SU-DHL-6 (cell line): ENCODE data around the gene SLC25A26.

Source experiments
- H2AFZ ChIP-seq: fragments of 200-600 bp; sonication (generic); 2 replicates; pipeline ENCODE4 v1.6.1; 2014; ENCODE audit warnings: low read depth, mild to moderate bottlenecking, moderate library complexity, mixed read lengths, antibody characterized with exemption, low read length; ENCODE audit not compliant: severe bottlenecking
- H3F3A ChIP-seq: fragments of 200-600 bp; shearing (Covaris generic); 2 replicates; pipeline ENCODE4 v1.6.0; 2016; ENCODE audit warnings: antibody characterized with exemption, mild to moderate bottlenecking; ENCODE audit not compliant: insufficient read depth
- H3K27ac ChIP-seq: fragments of 200-600 bp; sonication (generic); 2 replicates; pipeline ENCODE4 v1.5.1; 2016; ENCODE audit warnings: low read depth, mild to moderate bottlenecking, low read length, moderate library complexity, mixed read lengths
- H3K27me3 ChIP-seq: fragments of 200-600 bp; sonication (generic), shearing (Covaris generic); 2 replicates; pipeline ENCODE4 v1.6.0; 2014; ENCODE audit warnings: mild to moderate bottlenecking, low read length
- H3K36me3 ChIP-seq: fragments of 200-600 bp; sonication (generic); 2 replicates; pipeline ENCODE4 v1.6.1; 2014; ENCODE audit warnings: mild to moderate bottlenecking, low read length, mixed read lengths
- H3K4me2 ChIP-seq: fragments of 300-600, 200-600 bp; shearing (Covaris generic), sonication (generic); 2 replicates; pipeline ENCODE4 v1.6.0; 2014; ENCODE audit warnings: low read length, low read depth, mild to moderate bottlenecking; ENCODE audit not compliant: poor library complexity, severe bottlenecking
- H3K4me3 ChIP-seq: fragments of 200-600 bp; sonication (generic); 2 replicates; pipeline ENCODE4 v1.5.1; 2014; ENCODE audit warnings: antibody characterized with exemption, low read length, mild to moderate bottlenecking, mixed read lengths; ENCODE audit not compliant: insufficient read depth, poor library complexity, severe bottlenecking
- H3K79me2 ChIP-seq: fragments of 200-600 bp; sonication (generic); 2 replicates; pipeline ENCODE4 v1.6.1; 2014; ENCODE audit warnings: mild to moderate bottlenecking, low read length, moderate library complexity; ENCODE audit not compliant: insufficient read depth
- H3K9ac ChIP-seq: fragments of 200-600 bp; sonication (generic); 2 replicates; pipeline ENCODE4 v1.7.0; 2014; ENCODE audit warnings: mild to moderate bottlenecking, low read length
- H3K9me2 ChIP-seq: fragments of 200-600 bp; sonication (generic); replicated peaks from 2 replicates; pipeline ENCODE4 v1.6.1; 2014; ENCODE audit warnings: low read length; ENCODE audit not compliant: insufficient read depth
- H3K9me3 ChIP-seq: fragments of 200-600 bp; sonication (generic); 2 replicates; pipeline ENCODE4 v1.6.1; 2014; ENCODE audit warnings: low read length, mixed read lengths; ENCODE audit not compliant: insufficient read depth
- H4K20me1 ChIP-seq: fragments of 200-600 bp; sonication (generic); 2 replicates; pipeline ENCODE4 v1.6.1; 2014; ENCODE audit warnings: low read depth, mild to moderate bottlenecking, antibody characterized with exemption, low read length, moderate library complexity, mixed read lengths
- EZH2phosphoT487 ChIP-seq: fragments of 200-600 bp; sonication (generic), shearing (Covaris generic); conservative IDR thresholded peaks from 2 replicates; pipeline ENCODE4 v1.6.1; 2018; ENCODE audit warnings: mild to moderate bottlenecking, antibody characterized with exemption, low read length, moderate library complexity, mixed read lengths
- TF ChIP-seq, protein P1 (sequence below): fragments of 200-600 bp; sonication (generic); IDR thresholded peaks from one replicate; pipeline ENCODE4 v1.5.1; 2017; ENCODE audit warnings: antibody characterized with exemption, mild to moderate bottlenecking, low read length, moderate library complexity; ENCODE audit not compliant: insufficient read depth, poor library complexity, severe bottlenecking

The SLC25A26 gene

DNA sequence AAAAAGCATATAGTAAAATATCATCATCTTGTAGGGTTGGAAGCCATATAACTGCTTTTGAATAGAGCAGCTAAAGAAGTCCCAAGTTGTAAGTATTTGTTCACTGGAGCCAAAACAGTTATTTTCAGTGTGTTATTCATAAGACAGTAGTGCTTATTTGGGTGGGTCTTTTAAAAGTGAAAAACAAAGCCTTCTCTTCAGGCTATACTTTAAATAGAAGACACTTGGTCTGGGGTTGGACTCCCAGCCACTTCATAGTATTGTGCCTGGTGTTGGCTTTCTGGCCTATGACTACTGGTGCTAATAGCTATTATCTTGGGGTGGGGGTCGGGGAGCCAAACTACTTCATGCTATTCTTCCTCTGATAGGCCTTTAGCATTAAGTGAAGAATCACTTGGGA, 135.2 kb downstream of the SLC25A26 start:
- Histone ChIP-seq H3K4me3 (no peak overlapping the region), H3K27ac (no peak overlapping the region), H4K20me1 (no peaks in the 10 kb centered on the region), H3K4me2 (no peak overlapping the region), H3K9ac (no peak overlapping the region), H3K9me3 (no peaks in the 10 kb centered on the region), H3K36me3 (no peaks in the 10 kb centered on the region), H3K79me2 (no peaks in the 10 kb centered on the region), H3K27me3 (no peaks in the 10 kb centered on the region), H3K9me2 (no peaks in the 10 kb centered on the region), H2AFZ (no peak overlapping the region), H3F3A (no peaks in the 10 kb centered on the region)
- TF ChIP-seq, protein P1, sequence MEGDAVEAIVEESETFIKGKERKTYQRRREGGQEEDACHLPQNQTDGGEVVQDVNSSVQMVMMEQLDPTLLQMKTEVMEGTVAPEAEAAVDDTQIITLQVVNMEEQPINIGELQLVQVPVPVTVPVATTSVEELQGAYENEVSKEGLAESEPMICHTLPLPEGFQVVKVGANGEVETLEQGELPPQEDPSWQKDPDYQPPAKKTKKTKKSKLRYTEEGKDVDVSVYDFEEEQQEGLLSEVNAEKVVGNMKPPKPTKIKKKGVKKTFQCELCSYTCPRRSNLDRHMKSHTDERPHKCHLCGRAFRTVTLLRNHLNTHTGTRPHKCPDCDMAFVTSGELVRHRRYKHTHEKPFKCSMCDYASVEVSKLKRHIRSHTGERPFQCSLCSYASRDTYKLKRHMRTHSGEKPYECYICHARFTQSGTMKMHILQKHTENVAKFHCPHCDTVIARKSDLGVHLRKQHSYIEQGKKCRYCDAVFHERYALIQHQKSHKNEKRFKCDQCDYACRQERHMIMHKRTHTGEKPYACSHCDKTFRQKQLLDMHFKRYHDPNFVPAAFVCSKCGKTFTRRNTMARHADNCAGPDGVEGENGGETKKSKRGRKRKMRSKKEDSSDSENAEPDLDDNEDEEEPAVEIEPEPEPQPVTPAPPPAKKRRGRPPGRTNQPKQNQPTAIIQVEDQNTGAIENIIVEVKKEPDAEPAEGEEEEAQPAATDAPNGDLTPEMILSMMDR, result no peak
- no peak for TF ChIP-seq EZH2phosphoT487

DNA sequence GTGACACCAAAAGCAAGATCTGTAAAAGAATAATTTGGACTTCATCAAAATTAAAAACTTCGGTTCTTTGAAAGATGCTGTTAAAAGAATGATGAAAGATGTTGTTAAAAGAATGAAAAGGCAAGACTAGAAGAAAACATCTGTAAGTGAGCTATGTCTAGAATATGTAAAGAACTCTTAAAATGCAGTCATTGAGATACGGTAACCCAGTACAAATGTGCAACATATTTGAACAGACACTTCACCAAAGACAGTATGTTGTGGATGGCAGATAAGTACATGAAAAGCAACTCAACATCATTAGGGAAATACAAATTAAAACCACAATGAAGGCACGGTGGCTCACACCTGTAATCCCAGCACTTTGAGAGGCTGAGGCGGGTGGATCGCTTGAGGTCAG, 140.6 kb downstream of the SLC25A26 start:
- Histone ChIP-seq H3K4me3 (no peak overlapping the region), H3K79me2 (no peaks in the 10 kb centered on the region), H3K27me3 (no peaks in the 10 kb centered on the region), H4K20me1 (no peaks in the 10 kb centered on the region), H3K9ac (no peak overlapping the region), H3K9me3 (no peaks in the 10 kb centered on the region), H3K36me3 (no peaks in the 10 kb centered on the region), H3K4me2 (no peak overlapping the region), H2AFZ (no peak overlapping the region), H3K9me2 (no peaks in the 10 kb centered on the region), H3K27ac (no peak overlapping the region), H3F3A (no peaks in the 10 kb centered on the region)
- TF ChIP-seq, protein P1, result no peak
- TF ChIP-seq EZH2phosphoT487, result no peak

- Histone ChIP-seq H3K36me3 (no peaks in the 10 kb centered on the region), H3K9me2 (no peaks in the 10 kb centered on the region), H3K27ac (no peak overlapping the region), H3K27me3 (no peaks in the 10 kb centered on the region), H3K79me2 (no peaks in the 10 kb centered on the region), H3K4me2 (no peak overlapping the region), H3F3A (no peaks in the 10 kb centered on the region), H3K4me3 (no peak overlapping the region), H3K9me3 (no peaks in the 10 kb centered on the region), H3K9ac (no peak overlapping the region), H4K20me1 (no peaks in the 10 kb centered on the region), H2AFZ (no peak overlapping the region)
- TF ChIP-seq, protein P1, result no peak
- TF ChIP-seq EZH2phosphoT487, result no peak
Observed at GRCh38 chr3:66362541-66362941, 141.7 kb downstream of the SLC25A26 start.

DNA sequence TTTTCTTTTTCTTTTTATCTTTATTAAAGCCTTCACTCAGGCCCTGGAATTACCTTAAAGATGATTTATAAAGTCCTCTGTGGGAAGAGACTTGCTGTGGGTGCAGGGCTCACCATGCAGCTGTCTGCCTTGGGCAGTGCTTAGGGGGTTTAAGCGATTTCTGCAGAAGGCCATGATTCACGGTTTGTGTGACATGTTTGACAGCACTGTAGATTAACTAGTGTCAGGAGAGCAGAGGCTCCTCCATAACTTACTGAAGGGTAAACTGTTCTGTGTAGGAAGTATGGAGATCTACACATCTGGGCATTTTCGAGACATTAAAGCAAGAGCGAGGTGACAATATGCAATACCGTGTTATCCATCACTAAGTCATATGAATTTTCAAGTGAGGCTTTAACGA, 142.3 kb downstream of the SLC25A26 start:
- Histone ChIP-seq H4K20me1 (no peaks in the 10 kb centered on the region), H3K4me3 (no peak overlapping the region), H3K9me3 (no peaks in the 10 kb centered on the region), H3F3A (no peaks in the 10 kb centered on the region), H3K9me2 (no peaks in the 10 kb centered on the region), H3K27ac (no peak overlapping the region), H3K4me2 (no peak overlapping the region), H3K36me3 (no peaks in the 10 kb centered on the region), H2AFZ (no peak overlapping the region), H3K27me3 (no peaks in the 10 kb centered on the region), H3K9ac (no peak overlapping the region), H3K79me2 (no peaks in the 10 kb centered on the region)
- TF ChIP-seq, protein P1, result no peak
- TF ChIP-seq EZH2phosphoT487, result no peak
